Measurements from ENCODE around the gene NECAP2.
"Not testable (repeated sequence)": the region's sequence is repeated elsewhere in the genome, so short reads cannot be mapped to it uniquely, and the experiment has no call there.

DNA sequence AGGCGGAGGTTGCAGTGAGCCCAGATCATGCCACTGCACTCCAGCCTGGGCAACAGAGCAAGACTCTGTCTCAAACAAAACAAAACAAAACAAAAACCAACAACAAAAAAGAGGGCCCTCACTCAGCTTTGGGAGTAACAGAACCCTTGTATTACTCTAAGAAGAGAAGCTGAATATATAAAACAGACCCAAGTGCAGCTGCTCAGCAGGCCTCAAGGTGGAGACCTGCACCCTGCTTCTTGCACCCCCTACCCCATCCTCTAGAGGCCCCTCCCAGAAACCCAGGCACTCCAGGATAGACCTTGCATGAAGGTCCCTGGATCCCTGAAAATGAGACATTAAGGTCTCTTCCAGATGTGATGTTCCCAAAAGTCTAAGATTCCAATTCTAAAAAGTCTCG is 34.4 kb downstream of the NECAP2 start:
- TF ChIP-seq POLR2A (IDR thresholded peaks at IDR 0.05), result not testable (repeated sequence)
- TF ChIP-seq, protein P1, sequence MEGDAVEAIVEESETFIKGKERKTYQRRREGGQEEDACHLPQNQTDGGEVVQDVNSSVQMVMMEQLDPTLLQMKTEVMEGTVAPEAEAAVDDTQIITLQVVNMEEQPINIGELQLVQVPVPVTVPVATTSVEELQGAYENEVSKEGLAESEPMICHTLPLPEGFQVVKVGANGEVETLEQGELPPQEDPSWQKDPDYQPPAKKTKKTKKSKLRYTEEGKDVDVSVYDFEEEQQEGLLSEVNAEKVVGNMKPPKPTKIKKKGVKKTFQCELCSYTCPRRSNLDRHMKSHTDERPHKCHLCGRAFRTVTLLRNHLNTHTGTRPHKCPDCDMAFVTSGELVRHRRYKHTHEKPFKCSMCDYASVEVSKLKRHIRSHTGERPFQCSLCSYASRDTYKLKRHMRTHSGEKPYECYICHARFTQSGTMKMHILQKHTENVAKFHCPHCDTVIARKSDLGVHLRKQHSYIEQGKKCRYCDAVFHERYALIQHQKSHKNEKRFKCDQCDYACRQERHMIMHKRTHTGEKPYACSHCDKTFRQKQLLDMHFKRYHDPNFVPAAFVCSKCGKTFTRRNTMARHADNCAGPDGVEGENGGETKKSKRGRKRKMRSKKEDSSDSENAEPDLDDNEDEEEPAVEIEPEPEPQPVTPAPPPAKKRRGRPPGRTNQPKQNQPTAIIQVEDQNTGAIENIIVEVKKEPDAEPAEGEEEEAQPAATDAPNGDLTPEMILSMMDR (IDR thresholded peaks at IDR 0.05), result not testable (repeated sequence)
